Epithelial cell of esophagus (primary cell): ENCODE data around the gene DCAF5.
"Not testable (repeated sequence)": the region's sequence is repeated elsewhere in the genome, so short reads cannot be mapped to it uniquely, and the experiment has no call there.

Experiments used
- DNase-seq: peaks from one replicate; pipeline ENCODE4 v3.0.0; 2010; ENCODE audit warnings: low read depth
- H3K4me3 ChIP-seq: 2 replicates; pipeline ENCODE4 v1.5.1; 2011; ENCODE audit warnings: mild to moderate bottlenecking, low read length, control low read depth
- CTCF ChIP-seq: IDR thresholded peaks from 2 replicates; pipeline ENCODE4 v1.5.1; 2011; ENCODE audit warnings: low read depth, mild to moderate bottlenecking, low read length, control low read depth, inconsistent platforms; ENCODE audit not compliant: insufficient read depth; ENCODE audit errors: missing control alignments

Gene DCAF5

GRCh38 chr14:69152902-69153151, at the start of gene DCAF5:
Gene DCAF5, minus strand, starts transcription at chr14:69153119. Its CDS starts 141 bp downstream, at chr14:69152978.
- peak within 1 kb of the TSS; percentile 80 for H3K4me3 ChIP-seq
- TF ChIP-seq CTCF, result no peak
- DNase-seq, result peak; percentile 97

GRCh38 chr14:69199786-69200185, 46.9 kb upstream of the DCAF5 start:
- H3K4me3 ChIP-seq, result no peak overlapping the region
- TF ChIP-seq CTCF, result no peak
- no peak for DNase-seq

- no peak for DNase-seq
- no peak for TF ChIP-seq CTCF
- no peak overlapping the region for H3K4me3 ChIP-seq
Measured at GRCh38 chr14:69193721-69194120, 40.8 kb upstream of the DCAF5 start.

GRCh38 chr14:69191340-69192111, 38.6 kb upstream of the DCAF5 start, which contains the start of gene EXD2:
Gene EXD2, plus strand, starts transcription at chr14:69191498. Its CDS starts 17,973 bp downstream, at chr14:69209471.
- peak within 1 kb of the TSS; percentile 64 for H3K4me3 ChIP-seq
- no peak for TF ChIP-seq CTCF
- DNase-seq, result peak; percentile 95

- H3K4me3 ChIP-seq, result no peak overlapping the region
- DNase-seq, result no peak
- no peak for TF ChIP-seq CTCF
Measured at GRCh38 chr14:69190191-69190590, 37.3 kb upstream of the DCAF5 start.

GRCh38 chr14:69183735-69184134, 30.8 kb upstream of the DCAF5 start:
- no peak for TF ChIP-seq CTCF
- DNase-seq, result no peak
- H3K4me3 ChIP-seq, result no peak overlapping the region

- not testable (repeated sequence) for DNase-seq, H3K4me3 ChIP-seq
Measured at GRCh38 chr14:69182580-69182979, 29.7 kb upstream of the DCAF5 start.
